SK-N-SH treated with all-trans-retinoic acid at 6 μM for 48 hours (cell line): ENCODE measurements around the gene EXOC4.

Source experiments
- ARNTL ChIP-seq: fragments of 450-650 bp; formaldehyde crosslinking; IDR thresholded peaks from 2 replicates; pipeline ENCODE4 v1.5.0; 2020; ENCODE audit warnings: low read depth, mild to moderate bottlenecking, moderate library complexity, borderline replicate concordance
- CSRNP3 ChIP-seq: fragments of 250-450 bp; sonication (Bioruptor Pico); IDR thresholded peaks from 2 replicates; pipeline ENCODE4 v1.5.1; 2021; ENCODE audit warnings: mild to moderate bottlenecking, moderate library complexity
- ISL1 ChIP-seq: fragments of 250-450 bp; sonication (Bioruptor Pico); IDR thresholded peaks from 2 replicates; pipeline ENCODE4 v2.1.2; 2022; ENCODE audit warnings: mild to moderate bottlenecking, moderate library complexity
- RARB ChIP-seq: fragments of 250-450 bp; sonication (Bioruptor Pico); IDR thresholded peaks from 2 replicates; pipeline ENCODE4 v1.8.0; 2021; ENCODE audit warnings: mild to moderate bottlenecking, moderate library complexity
- TOX ChIP-seq: fragments of 250-450 bp; sonication (Bioruptor Pico); IDR thresholded peaks from 2 replicates; pipeline ENCODE4 v1.8.0; 2021; ENCODE audit warnings: mild to moderate bottlenecking, moderate library complexity, borderline replicate concordance
- ZC3H10 ChIP-seq: fragments of 250-450 bp; sonication (Bioruptor Pico); IDR thresholded peaks from 2 replicates; pipeline ENCODE4 v1.5.1; 2021; ENCODE audit warnings: mild to moderate bottlenecking, moderate library complexity
- ZFP30 ChIP-seq: fragments of 450-650 bp; formaldehyde crosslinking; IDR thresholded peaks from 2 replicates; pipeline ENCODE4 v1.5.0; 2022; ENCODE audit warnings: mild to moderate bottlenecking, moderate library complexity
- ZNF70 ChIP-seq: fragments of 450-650 bp; formaldehyde crosslinking; IDR thresholded peaks from 2 replicates; pipeline ENCODE4 v1.5.0; 2020; ENCODE audit warnings: mild to moderate bottlenecking, moderate library complexity
- ZNF8 ChIP-seq: fragments of 450-650 bp; formaldehyde crosslinking; IDR thresholded peaks from 2 replicates; pipeline ENCODE4 v1.5.0; 2020; ENCODE audit warnings: mild to moderate bottlenecking, moderate library complexity

- TF ChIP-seq ZNF8 (CRISPR knock-in tag) (no peak), ZC3H10 (CRISPR knock-in tag) (no peak), TOX (CRISPR knock-in tag) (no peak), RARB (CRISPR knock-in tag) (no peak), ARNTL (no peak), ZNF70 (CRISPR knock-in tag) (no peak), ISL1 (CRISPR knock-in tag) (no peak), CSRNP3 (CRISPR knock-in tag) (no peak), ZFP30 (CRISPR knock-in tag) (no peak)
These were observed 5.3 kb downstream of the EXOC4 start for GRCh38 chr7:133258174-133258573.
